HG03139 (cell line): ENCODE measurements around the gene MYO10.
"Not testable (repeated sequence)": the region's sequence is repeated elsewhere in the genome, so short reads cannot be mapped to it uniquely, and the experiment has no call there.

ENCODE experiments used
- ATAC-seq: cut with Tn5 transposase; IDR thresholded peaks from one replicate; pipeline ENCODE4 v1.9.1; 2021; ENCODE audit not compliant: unreplicated experiment

MYO10 gene

GRCh38 chr5:16791036-16791705 lies 144.9 kb downstream of the MYO10 start:
- ATAC-seq: no peak

DNA sequence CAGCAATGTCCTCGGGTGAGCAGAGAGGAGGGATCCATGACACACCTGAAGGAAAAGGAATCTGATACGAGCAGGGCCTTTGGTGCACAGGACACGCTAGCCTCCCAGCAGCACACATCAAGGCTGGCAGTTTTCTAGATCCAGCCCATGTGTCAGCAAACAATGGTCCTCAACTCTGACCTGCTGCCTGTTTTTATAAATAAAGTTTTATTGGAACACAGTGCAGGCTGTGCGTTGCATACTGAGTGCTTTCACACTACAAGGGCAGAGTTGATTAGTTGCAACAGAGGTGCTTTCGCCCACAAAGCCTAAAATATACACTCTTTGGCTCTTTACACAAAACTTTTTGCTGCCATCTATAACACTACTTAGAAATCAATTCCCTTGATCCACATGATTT lies 147.1 kb downstream of the MYO10 start:
- ATAC-seq: no peak

DNA sequence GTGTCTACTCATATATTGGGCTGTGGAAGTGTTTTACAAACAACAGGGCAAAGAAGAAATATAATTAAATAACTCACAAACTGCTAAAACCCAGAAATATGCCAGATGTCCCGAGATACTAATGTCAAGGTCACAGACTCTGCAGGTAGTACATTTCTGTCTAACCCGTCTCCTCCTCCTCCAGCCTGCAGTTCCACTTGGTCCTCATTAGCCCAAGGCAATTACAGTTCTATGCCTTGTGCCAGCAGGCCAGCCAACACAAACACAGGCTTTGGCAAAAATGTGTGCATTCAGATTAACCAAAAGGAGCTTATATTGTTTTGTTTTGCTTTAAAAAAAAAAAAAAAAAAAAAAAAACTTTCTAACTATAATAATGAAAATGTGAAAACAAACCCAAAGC lies 148.8 kb downstream of the MYO10 start:
- ATAC-seq: no peak

DNA sequence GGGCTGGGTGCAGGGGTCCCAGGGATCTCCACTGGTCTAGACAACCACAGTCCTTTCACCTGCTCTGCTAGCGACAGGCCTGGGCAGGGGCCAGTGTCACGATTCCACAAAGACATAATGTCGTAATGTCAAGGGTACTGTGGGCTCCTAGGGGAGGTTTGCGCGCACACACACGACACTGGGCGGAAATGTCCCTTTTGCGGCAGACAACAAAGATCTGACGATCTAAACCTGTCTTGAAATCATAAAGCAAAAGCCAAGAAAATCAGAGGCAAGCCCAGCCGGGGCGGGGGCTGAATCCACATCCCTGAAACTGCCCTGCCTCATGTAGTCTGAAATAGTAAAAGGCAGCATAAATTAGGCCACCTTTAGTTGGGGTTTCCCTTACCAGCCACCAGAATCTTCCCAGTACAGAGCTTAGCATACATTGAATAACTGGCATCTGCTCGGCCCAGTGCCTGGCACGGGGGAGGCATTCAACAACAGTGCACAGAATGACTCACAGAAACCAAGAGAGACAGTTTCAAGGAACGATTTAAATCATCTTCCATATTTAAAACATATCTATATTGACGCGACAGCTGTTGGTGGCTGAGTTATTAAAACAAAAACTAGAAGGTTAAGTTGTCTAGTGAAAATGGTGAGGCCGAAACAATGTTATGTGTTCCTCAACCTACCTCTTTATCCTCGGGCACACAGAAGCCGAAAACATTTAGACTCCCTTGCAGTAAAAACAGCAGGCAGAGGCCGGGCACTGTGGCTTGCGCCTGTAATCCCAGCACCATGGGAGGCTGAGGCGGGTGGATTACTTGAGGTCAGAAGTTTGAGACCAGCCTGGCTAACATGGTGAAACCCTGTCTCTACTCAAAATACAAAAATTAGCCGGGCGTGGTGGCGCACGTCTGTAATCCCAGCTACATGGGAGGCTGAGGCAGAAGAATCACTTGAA lies 151.0 kb downstream of the MYO10 start:
- peak; percentile 81 for ATAC-seq

GRCh38 chr5:16784088-16784487 lies 152.0 kb downstream of the MYO10 start:
- no peak for ATAC-seq

GRCh38 chr5:16781828-16782626 lies 154.1 kb downstream of the MYO10 start:
- no peak for ATAC-seq

DNA sequence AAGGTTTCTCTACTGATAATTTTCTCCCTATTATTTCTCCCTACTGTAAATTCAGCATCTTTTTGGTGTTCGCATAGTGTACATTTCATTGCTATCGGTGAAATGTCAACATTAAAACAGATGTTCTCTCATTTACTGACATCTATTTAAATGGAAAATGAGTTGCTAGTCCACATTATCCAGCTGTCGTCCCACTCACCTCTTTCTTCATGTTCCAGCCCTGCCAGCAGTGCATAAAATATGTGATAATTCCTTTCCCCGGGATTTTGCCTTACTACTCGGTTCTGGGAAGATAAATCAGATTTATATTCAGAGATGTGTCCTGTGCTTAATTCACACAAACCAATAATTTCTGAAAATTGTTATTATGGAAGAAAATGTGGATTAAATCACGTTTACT lies 155.8 kb downstream of the MYO10 start:
- ATAC-seq: no peak

- ATAC-seq: no peak
Measured at GRCh38 chr5:16777432-16777831, 158.7 kb downstream of the MYO10 start.

GRCh38 chr5:16776611-16777251 lies 159.4 kb downstream of the MYO10 start:
- ATAC-seq: no peak

DNA sequence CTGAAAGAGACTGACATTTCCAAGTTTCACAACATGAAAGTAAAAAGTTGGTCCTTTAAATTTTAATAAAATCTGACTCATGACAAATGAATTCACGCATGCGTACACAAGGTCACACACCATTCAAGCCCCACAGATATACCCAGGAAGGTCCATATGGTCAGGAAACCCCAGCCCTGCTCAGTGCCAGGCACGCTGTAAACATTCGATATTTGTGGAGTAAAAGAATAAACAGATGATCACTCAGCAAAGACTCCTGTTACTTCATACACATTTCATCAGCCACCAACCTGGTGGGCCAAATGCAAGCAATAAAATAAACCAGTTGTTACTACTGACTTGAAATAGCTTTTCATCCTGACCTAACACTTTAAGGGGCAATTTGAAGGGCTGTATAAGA lies 161.3 kb downstream of the MYO10 start:
- no peak for ATAC-seq

DNA sequence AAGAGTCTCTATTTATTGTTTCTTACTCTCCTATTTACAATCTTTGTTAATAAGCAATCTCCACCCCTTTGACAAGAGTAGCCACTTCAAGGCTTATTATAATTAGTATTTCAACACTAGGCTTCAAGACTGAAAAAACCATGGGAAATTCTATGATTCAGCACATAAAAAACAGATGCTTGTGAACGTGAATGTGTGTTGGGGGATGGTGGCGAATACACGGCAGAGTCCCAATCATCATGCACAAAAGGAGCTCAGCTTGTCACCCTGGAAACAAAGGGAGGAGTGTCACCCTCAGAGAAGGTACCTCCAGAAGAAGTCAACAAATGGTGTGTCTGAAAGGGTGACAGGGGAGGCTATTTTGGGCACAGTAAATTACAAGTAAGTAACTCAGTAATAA lies 162.1 kb downstream of the MYO10 start:
- ATAC-seq: no peak

DNA sequence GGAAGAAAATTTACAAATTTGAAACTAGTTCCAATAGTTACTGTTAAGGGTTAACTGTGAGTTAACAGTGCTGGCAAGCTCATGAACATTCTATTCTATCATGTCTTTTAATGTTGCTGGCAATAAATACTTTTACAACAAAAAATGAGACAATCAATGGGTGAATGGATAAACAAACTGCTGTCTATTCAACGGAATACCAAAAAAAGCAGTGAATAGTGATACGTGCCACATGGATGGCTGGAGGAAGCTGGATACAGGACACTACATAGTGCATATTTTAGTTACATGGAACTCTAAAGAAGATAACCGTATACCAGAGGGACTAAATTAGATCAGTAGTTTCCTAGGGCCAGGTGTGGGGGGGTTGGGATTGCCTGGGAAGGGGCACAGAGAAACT lies 163.5 kb downstream of the MYO10 start:
- ATAC-seq: no peak

- no peak for ATAC-seq
Measured at GRCh38 chr5:16768184-16768583, 167.9 kb downstream of the MYO10 start.

- no peak for ATAC-seq
Measured at GRCh38 chr5:16763211-16763610, 172.9 kb downstream of the MYO10 start.

DNA sequence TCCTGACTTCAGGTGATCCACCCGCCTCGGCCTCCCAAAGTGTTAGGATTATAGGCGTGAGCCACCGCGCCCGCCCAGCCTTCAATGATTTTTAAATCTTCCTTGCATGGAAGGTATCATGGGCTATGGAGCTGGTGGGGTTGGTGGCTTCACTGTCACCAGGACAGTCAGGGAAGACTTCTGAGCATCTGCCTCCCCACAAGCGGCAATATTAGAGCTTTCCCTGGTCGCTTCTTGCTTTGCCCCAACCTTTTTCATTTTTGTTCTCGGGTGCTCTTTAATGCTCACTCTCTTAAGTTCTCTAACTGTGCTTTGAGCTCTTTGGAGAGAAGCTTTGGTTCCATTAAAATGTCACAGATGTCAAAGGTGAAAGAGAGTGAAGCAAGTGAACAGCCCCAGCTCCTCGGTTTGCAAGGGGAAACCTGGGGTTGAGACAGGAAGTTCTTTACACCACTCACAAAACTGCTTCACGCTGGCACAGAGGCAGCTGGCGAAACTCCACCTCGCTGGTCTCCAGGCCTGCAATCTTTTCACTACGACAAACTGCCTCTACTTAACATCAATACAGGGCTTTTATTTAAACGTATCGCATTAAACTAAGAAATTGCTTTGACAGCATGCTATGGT lies 176.8 kb downstream of the MYO10 start:
- peak; percentile 69 for ATAC-seq

- no peak for ATAC-seq
Measured at GRCh38 chr5:16757989-16758501, 178.0 kb downstream of the MYO10 start.

GRCh38 chr5:16757577-16757976 lies 178.5 kb downstream of the MYO10 start:
- not testable (repeated sequence) for ATAC-seq

- ATAC-seq: no peak
Measured at GRCh38 chr5:16757146-16757545, 178.9 kb downstream of the MYO10 start.

DNA sequence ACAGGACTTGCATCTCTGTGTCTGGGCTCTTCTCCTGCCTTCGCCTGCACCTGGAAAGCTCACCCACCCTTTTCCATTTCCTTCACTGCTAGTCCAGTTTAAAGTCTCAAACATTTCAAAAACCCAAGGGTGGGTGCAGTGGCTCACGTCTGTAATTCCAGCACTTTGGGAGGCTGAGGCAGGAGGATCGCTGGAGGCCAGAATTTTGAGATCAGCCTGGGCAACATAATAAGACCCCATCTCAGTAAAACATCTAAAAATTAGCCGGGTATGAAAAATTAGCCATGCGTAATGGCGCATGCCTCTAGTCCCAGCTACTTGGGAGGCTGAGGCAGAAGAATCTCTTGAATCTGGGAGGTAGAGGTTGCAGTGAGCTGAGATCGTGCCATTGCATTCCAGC lies 179.4 kb downstream of the MYO10 start:
- ATAC-seq: no peak

DNA sequence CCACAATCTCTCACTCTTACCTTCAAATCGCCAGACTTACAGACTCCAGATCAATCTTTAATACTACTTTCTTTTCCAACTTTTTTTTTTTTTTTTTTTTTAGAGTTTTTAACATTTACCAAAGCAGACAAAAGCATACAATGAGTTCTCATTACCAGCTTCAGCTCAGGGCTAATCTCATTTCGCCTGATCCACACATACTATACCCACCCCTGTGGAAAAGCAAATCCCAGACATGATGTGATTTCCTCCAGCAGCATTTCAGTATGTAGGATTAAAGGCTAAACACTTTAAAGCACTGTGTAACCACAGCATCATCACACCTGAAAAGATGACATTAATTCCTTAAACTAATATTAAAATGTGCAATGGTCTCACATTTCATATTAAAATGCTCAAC lies 180.4 kb downstream of the MYO10 start:
- no peak for ATAC-seq
